Adrenal gland (tissue), 12 donors: ENCODE measurements around the gene SPSB4. TPM values are rescaled to one million over a fixed set of nuclear protein-coding genes. Genes with fewer than 3 reads are reported as not detected.

Experiments
- DNase-seq, 7 donors: peaks; one replicate each; pipeline ENCODE4 v3.0.0-alpha.2; 2019 to 2020
- H3K27ac ChIP-seq, 5 donors: fragments of 200-600 bp; sonication (generic) in 4 of 5; 1 replicate in 3 of 5; 2 replicates in 2 of 5; pipeline versions ENCODE4 v1.5.1 to v1.8.0; 2016 to 2020; ENCODE audit warnings: mild to moderate bottlenecking in 1 of 5
- H3K27me3 ChIP-seq: fragments of 200-600 bp; 2 replicates; pipeline ENCODE4 v1.8.0; 2021
- H3K36me3 ChIP-seq, 2 donors: fragments of 200-600 bp; replicated peaks in 1 of 2; 1 replicate in 1 of 2; 2 replicates in 1 of 2; pipeline versions ENCODE4 v1.5.1 to v1.8.0; 2018 to 2022
- H3K4me1 ChIP-seq, 2 donors: fragments of 200-600 bp; replicated peaks in 1 of 2; 1 replicate in 1 of 2; 2 replicates in 1 of 2; pipeline versions ENCODE4 v1.5.1 to v1.8.0; 2018 to 2021
- H3K4me3 ChIP-seq, 4 donors: fragments of 200-600 bp; sonication (generic) in 3 of 4; one replicate each; pipeline ENCODE4 v1.5.1; 2016 to 2018
- H3K9me3 ChIP-seq, 3 donors: fragments of 200-600 bp; sonication (generic) in 1 of 3; replicated peaks in 1 of 3; 1 replicate in 2 of 3; 2 replicates in 1 of 3; pipeline versions ENCODE4 v1.5.1 to v1.8.0; 2016 to 2021
- POLR2A ChIP-seq, 2 donors: fragments of 450-650 bp; IDR thresholded peaks; one replicate each; pipeline ENCODE4 v1.6.1; 2017; ENCODE audit warnings: antibody characterized with exemption in 2 of 2, mild to moderate bottlenecking in 2 of 2, moderate library complexity in 1 of 2
- WGBS, 4 donors: extraction: QIAGEN DNeasy Blood & Tissue Kit in 2 of 4; methylation state at CpG; one replicate each; pipeline versions ENCODE4 v1.1.5 to v1.1.7; 2013 to 2017; 5-methylcytosine and 5-hydroxymethylcytosine counted together
- intact Hi-C, 2 donors: fragments of 100-400 bp; cut with DNase I; formaldehyde crosslinking; loops; one replicate each; pipeline versions ENCODE4 v1.14.1 to v1.15.0; 2022 to 2023
- polyA plus RNA-seq, 3 donors: library from polyadenylated mRNA; stranded (reverse); fragments of 200-250 nt in 2 of 3; fragments of 350-450 nt in 1 of 3; fragmentation: Illumina TruSeq in 1 of 3; extraction: RNeasy Lipid Tissue Mini Kit (QIAGEN cat#74804) in 1 of 3; gene quantifications; one replicate each; pipeline ENCODE4 v1.2.3, GENCODE V29; 2013 to 2014
- total RNA-seq, 9 donors: library from RNA; depleted of rRNA in 4 of 9; stranded (reverse); fragments of >200 nt in 4 of 9; fragments of 120-200 nt in 1 of 9; fragmentation: NEBNext Ultra II Directional in 1 of 9; extraction: Animal tissue kit (Norgen Biotek cat#: 25700) in 1 of 9; gene quantifications; one replicate each; pipeline versions ENCODE4 v1.1.0 to v1.2.4, GENCODE V29; 2013 to 2023
- TF ChIP-seq, protein P1 (sequence below), 6 experiments: fragments of 450-650 bp in 4 of 6; fragments of 200-600 bp in 2 of 6; sonication (generic) in 1 of 6; IDR thresholded peaks; 1 replicate in 5 of 6; 2 replicates in 1 of 6; pipeline versions ENCODE4 v1.5.1 to v1.8.0; 2016 to 2021; ENCODE audit warnings: antibody characterized with exemption in 6 of 6, mild to moderate bottlenecking in 2 of 6, moderate library complexity in 1 of 6
- donor health status: healthy with polysubstance abuse.
- donor health status: Bipolar disorder and iron deficiency.
- donor health status: DM: yes; HTN: yes; CAD: no.
- donor health status: DM: no; HTN: no; CAD: no.
- donor health status: DM: no; HTN: no; CAD: no.
- donor health status: DM: yes; HTN: yes; CAD: no.

The SPSB4 gene
- total and polyA plus RNA-seq, 12 donors, result 0.18 to 4.0 (median 1.1) TPM; not detected in 1

GRCh38 chr3:141082064-141082463 is 30.9 kb downstream of the SPSB4 start:
- no peak for DNase-seq
- Histone ChIP-seq H3K9me3 (no peaks in the 10 kb centered on the region), H3K27ac (no peak overlapping the region), H3K4me3 (no peak overlapping the region), H3K4me1 (no peaks in the 10 kb centered on the region), H3K36me3 (no peaks in the 10 kb centered on the region), H3K27me3 (no peaks in the 10 kb centered on the region)
- 83 to 96% (median 88%) methylated on average over 2 to 5 of the region's 5 CpGs for WGBS, 4 donors
- intact Hi-C loops, result no loop called here
- TF ChIP-seq, protein P1, sequence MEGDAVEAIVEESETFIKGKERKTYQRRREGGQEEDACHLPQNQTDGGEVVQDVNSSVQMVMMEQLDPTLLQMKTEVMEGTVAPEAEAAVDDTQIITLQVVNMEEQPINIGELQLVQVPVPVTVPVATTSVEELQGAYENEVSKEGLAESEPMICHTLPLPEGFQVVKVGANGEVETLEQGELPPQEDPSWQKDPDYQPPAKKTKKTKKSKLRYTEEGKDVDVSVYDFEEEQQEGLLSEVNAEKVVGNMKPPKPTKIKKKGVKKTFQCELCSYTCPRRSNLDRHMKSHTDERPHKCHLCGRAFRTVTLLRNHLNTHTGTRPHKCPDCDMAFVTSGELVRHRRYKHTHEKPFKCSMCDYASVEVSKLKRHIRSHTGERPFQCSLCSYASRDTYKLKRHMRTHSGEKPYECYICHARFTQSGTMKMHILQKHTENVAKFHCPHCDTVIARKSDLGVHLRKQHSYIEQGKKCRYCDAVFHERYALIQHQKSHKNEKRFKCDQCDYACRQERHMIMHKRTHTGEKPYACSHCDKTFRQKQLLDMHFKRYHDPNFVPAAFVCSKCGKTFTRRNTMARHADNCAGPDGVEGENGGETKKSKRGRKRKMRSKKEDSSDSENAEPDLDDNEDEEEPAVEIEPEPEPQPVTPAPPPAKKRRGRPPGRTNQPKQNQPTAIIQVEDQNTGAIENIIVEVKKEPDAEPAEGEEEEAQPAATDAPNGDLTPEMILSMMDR (IDR thresholded peaks at IDR 0.05), result no peak
- TF ChIP-seq POLR2A (IDR thresholded peaks at IDR 0.05), result no peak

GRCh38 chr3:141083226-141083625 is 32.1 kb downstream of the SPSB4 start:
- 79 to 89% (median 88%) methylated on average over 5 to 6 of the region's 6 CpGs for WGBS, 4 donors
- H3K27ac ChIP-seq, result no peak overlapping the region
- intact Hi-C loops, result no loop called here
- TF ChIP-seq, protein P1 (IDR thresholded peaks at IDR 0.05), result no peak
- no peak for TF ChIP-seq POLR2A (IDR thresholded peaks at IDR 0.05)
- DNase-seq, result no peak
- no peaks in the 10 kb centered on the region for H3K4me1 ChIP-seq
- H3K36me3 ChIP-seq, result no peaks in the 10 kb centered on the region
- no peaks in the 10 kb centered on the region for H3K27me3 ChIP-seq
- no peak overlapping the region for H3K4me3 ChIP-seq
- H3K9me3 ChIP-seq, result no peaks in the 10 kb centered on the region

GRCh38 chr3:141083836-141084649 is 32.9 kb downstream of the SPSB4 start:
- TF ChIP-seq, protein P1 (IDR thresholded peaks at IDR 0.05), result no peak
- TF ChIP-seq POLR2A (IDR thresholded peaks at IDR 0.05), result no peak
- WGBS, 4 donors, result 72 to 82% (median 76%) methylated on average over 11 to 13 of the region's 13 CpGs
- no peak for DNase-seq
- H3K9me3 ChIP-seq, result no peaks in the 10 kb centered on the region
- H3K36me3 ChIP-seq, result no peaks in the 10 kb centered on the region
- no peak overlapping the region for H3K4me3 ChIP-seq
- no peak overlapping the region for H3K27ac ChIP-seq
- H3K27me3 ChIP-seq, result no peaks in the 10 kb centered on the region
- intact Hi-C loops, result no loop called here
- no peaks in the 10 kb centered on the region for H3K4me1 ChIP-seq

DNA sequence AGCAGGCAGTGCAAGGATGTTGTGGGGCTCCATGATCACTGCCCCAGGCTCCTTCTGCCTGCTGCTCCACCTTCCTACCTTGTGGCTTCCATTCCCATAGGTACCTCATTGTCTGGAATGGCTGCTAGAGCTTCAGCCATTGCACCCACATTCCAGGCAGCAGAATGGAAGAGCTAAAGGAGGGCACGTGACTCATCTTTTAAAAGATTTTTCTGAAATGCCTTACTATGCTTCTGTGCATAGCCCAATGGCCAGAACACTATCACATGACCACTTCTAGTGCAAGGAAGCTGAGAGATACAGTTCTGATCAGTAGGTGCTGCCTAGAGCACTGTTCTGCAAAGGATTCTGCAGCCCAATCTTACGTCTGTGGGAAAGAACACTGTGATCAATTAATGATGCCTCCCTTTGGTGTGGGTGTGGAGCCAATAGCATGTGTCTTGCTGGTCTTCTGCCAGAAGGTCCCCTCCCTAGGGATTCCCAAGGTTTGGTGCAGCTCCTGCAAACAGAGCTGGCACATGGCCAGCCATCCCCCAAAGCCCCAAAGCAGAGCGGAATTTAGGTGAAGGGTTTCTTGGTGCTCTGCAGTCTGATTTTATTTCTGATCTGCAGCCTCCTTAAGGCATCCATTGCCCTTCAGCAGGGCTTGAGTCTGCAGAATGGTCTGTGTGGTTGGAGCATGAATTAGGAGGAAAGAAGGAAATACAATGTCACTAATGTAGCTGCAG is 34.4 kb downstream of the SPSB4 start:
- WGBS, 4 donors, result 83 to 94% (median 87%) methylated on average over 3 of the region's 3 CpGs
- DNase-seq, result no peak
- H3K4me1 ChIP-seq, result no peaks in the 10 kb centered on the region
- no peaks in the 10 kb centered on the region for H3K27me3 ChIP-seq
- H3K27ac ChIP-seq, result no peak overlapping the region
- H3K36me3 ChIP-seq, result no peaks in the 10 kb centered on the region
- TF ChIP-seq POLR2A (IDR thresholded peaks at IDR 0.05), result no peak
- TF ChIP-seq, protein P1 (IDR thresholded peaks at IDR 0.05), result no peak
- no peak overlapping the region for H3K4me3 ChIP-seq
- intact Hi-C loops, result no loop called here
- H3K9me3 ChIP-seq, result no peaks in the 10 kb centered on the region
